AG08396 (cell line): Measurements from ENCODE around the gene ITPKB.
"Not testable (repeated sequence)": the region's sequence is repeated elsewhere in the genome, so short reads cannot be mapped to it uniquely, and the experiment has no call there.

Experiments used
- DNase-seq: peaks from one replicate; pipeline ENCODE4 v3.0.0; 2012; ENCODE audit warnings: low spot score, mixed read lengths

Gene ITPKB

GRCh38 chr1:226754793-226755533, 15.9 kb upstream of the ITPKB start:
- DNase-seq: no peak

GRCh38 chr1:226754097-226754496, 15.0 kb upstream of the ITPKB start:
- no peak for DNase-seq

GRCh38 chr1:226751703-226752102, 12.6 kb upstream of the ITPKB start:
- DNase-seq: no peak

- no peak for DNase-seq
Observed at GRCh38 chr1:226751214-226751613, 12.1 kb upstream of the ITPKB start.

- no peak for DNase-seq
Observed at GRCh38 chr1:226749467-226749866, 10.4 kb upstream of the ITPKB start.

- no peak for DNase-seq
Observed at GRCh38 chr1:226748306-226748705, 9.2 kb upstream of the ITPKB start.

- not testable (repeated sequence) for DNase-seq
Observed at GRCh38 chr1:226747519-226748263, 8.6 kb upstream of the ITPKB start.

- DNase-seq: no peak
Observed at GRCh38 chr1:226743259-226743658, 4.2 kb upstream of the ITPKB start.

GRCh38 chr1:226741009-226741408, 1.9 kb upstream of the ITPKB start:
- DNase-seq: no peak

- DNase-seq: no peak
Observed at GRCh38 chr1:226739696-226740065, 599 bp upstream of the ITPKB start.

GRCh38 chr1:226738421-226738994, 574 bp downstream of the ITPKB start:
- DNase-seq: peak; percentile 43

GRCh38 chr1:226737819-226738420, 1.2 kb downstream of the ITPKB start:
- DNase-seq: peak; percentile 48

- peak; percentile 61 for DNase-seq
Observed at GRCh38 chr1:226736908-226737818, 1.9 kb downstream of the ITPKB start.

- no peak for DNase-seq
Observed at GRCh38 chr1:226736001-226736907, 2.8 kb downstream of the ITPKB start.

- DNase-seq: no peak
Observed at GRCh38 chr1:226735576-226735975, 3.5 kb downstream of the ITPKB start.

- DNase-seq: no peak
Observed at GRCh38 chr1:226734611-226735153, 4.4 kb downstream of the ITPKB start.

- DNase-seq: no peak
Observed at GRCh38 chr1:226733876-226734275, 5.2 kb downstream of the ITPKB start.

- no peak for DNase-seq
Observed at GRCh38 chr1:226733304-226733703, 5.8 kb downstream of the ITPKB start.

- no peak for DNase-seq
Observed at GRCh38 chr1:226732856-226733291, 6.2 kb downstream of the ITPKB start.

GRCh38 chr1:226731257-226731893, 7.7 kb downstream of the ITPKB start:
- no peak for DNase-seq
